HG03108 (cell line): ENCODE measurements around the gene METTL4.
"Not testable (repeated sequence)": the region's sequence is repeated elsewhere in the genome, so short reads cannot be mapped to it uniquely, and the experiment has no call there.

Source experiments
- ATAC-seq: cut with Tn5 transposase; IDR thresholded peaks from one replicate; pipeline ENCODE4 v1.9.1; 2021; ENCODE audit warnings: moderate library complexity; ENCODE audit not compliant: unreplicated experiment

Gene METTL4

GRCh38 chr18:2564373-2564772, 6.9 kb downstream of the METTL4 start:
- no peak for ATAC-seq

GRCh38 chr18:2559249-2559648, 12.1 kb downstream of the METTL4 start:
- ATAC-seq, result no peak

- ATAC-seq, result no peak
These were observed 13.8 kb downstream of the METTL4 start for GRCh38 chr18:2557536-2557935.

- no peak for ATAC-seq
These were observed 15.4 kb downstream of the METTL4 start for GRCh38 chr18:2555895-2556294.

- ATAC-seq, result no peak
These were observed 16.6 kb downstream of the METTL4 start for GRCh38 chr18:2554696-2555095.

GRCh38 chr18:2551425-2551824, 19.9 kb downstream of the METTL4 start:
- ATAC-seq, result no peak

GRCh38 chr18:2549462-2549861, 21.8 kb downstream of the METTL4 start:
- no peak for ATAC-seq

GRCh38 chr18:2547477-2548087, 23.7 kb downstream of the METTL4 start:
- no peak for ATAC-seq

- ATAC-seq, result no peak
These were observed 26.1 kb downstream of the METTL4 start for GRCh38 chr18:2545155-2545554.

- ATAC-seq, result peak; percentile 45
These were observed 29.3 kb downstream of the METTL4 start for GRCh38 chr18:2541925-2542563.

GRCh38 chr18:2540575-2540974, 30.7 kb downstream of the METTL4 start:
- ATAC-seq, result no peak

GRCh38 chr18:2538844-2539243, 32.5 kb downstream of the METTL4 start:
- ATAC-seq, result no peak

GRCh38 chr18:2538236-2538635, 33.1 kb downstream of the METTL4 start:
- no peak for ATAC-seq

- no peak for ATAC-seq
These were observed 34.0 kb downstream of the METTL4 start for GRCh38 chr18:2537296-2537695.

- no peak for ATAC-seq
These were observed 34.8 kb downstream of the METTL4 start for GRCh38 chr18:2536493-2536892.

- no peak for ATAC-seq
These were observed 35.2 kb downstream of the METTL4 start for GRCh38 chr18:2536063-2536462.

GRCh38 chr18:2535419-2535910, 35.8 kb downstream of the METTL4 start:
- no peak for ATAC-seq

- ATAC-seq, result no peak
These were observed 36.4 kb downstream of the METTL4 start for GRCh38 chr18:2534906-2535305.

- ATAC-seq, result no peak
These were observed 38.5 kb downstream of the METTL4 start for GRCh38 chr18:2532797-2533196.

- ATAC-seq, result no peak
These were observed 39.6 kb downstream of the METTL4 start for GRCh38 chr18:2531751-2532150.

- no peak for ATAC-seq
These were observed 42.2 kb downstream of the METTL4 start for GRCh38 chr18:2529154-2529553.

GRCh38 chr18:2526329-2526728, 45.0 kb downstream of the METTL4 start:
- no peak for ATAC-seq

GRCh38 chr18:2524794-2525198, 46.5 kb downstream of the METTL4 start:
- ATAC-seq, result not testable (repeated sequence)
